SK-N-SH (cell line): Measurements from ENCODE around the gene MIPEP.

ENCODE experiments used
- CTCF ChIP-seq: fragments of 200-600 bp; sonication (generic); IDR thresholded peaks from 2 replicates; pipeline ENCODE4 v1.6.1; 2017; ENCODE audit warnings: antibody characterized with exemption, mild to moderate bottlenecking, moderate library complexity
- GABPA ChIP-seq: IDR thresholded peaks from 2 replicates; pipeline ENCODE4 v1.4.0; 2012; ENCODE audit warnings: low read depth, mild to moderate bottlenecking
- MXI1 ChIP-seq: IDR thresholded peaks from 2 replicates; pipeline ENCODE4 v1.6.1; 2012; ENCODE audit warnings: mild to moderate bottlenecking, low read depth, low read length, improper control_type of control experiment
- POLR2AphosphoS5 ChIP-seq: IDR thresholded peaks from 2 replicates; pipeline ENCODE4 v1.6.1; 2012; ENCODE audit warnings: low read depth, low read length
- TAF1 ChIP-seq: IDR thresholded peaks from 2 replicates; pipeline ENCODE4 v1.6.1; 2012; ENCODE audit warnings: low read depth, mild to moderate bottlenecking, low read length, moderate library complexity, borderline replicate concordance
- TF ChIP-seq, protein P1 (sequence below): IDR thresholded peaks from 2 replicates; pipeline ENCODE4 v1.6.1; 2012; ENCODE audit warnings: mild to moderate bottlenecking, low read depth, low read length, moderate library complexity

GRCh38 chr13:23739596-23739995, 149.6 kb downstream of the MIPEP start:
- TF ChIP-seq CTCF (no peak), GABPA (no peak), POLR2AphosphoS5 (no peak), MXI1 (no peak), TAF1 (no peak)
- TF ChIP-seq, protein P1, sequence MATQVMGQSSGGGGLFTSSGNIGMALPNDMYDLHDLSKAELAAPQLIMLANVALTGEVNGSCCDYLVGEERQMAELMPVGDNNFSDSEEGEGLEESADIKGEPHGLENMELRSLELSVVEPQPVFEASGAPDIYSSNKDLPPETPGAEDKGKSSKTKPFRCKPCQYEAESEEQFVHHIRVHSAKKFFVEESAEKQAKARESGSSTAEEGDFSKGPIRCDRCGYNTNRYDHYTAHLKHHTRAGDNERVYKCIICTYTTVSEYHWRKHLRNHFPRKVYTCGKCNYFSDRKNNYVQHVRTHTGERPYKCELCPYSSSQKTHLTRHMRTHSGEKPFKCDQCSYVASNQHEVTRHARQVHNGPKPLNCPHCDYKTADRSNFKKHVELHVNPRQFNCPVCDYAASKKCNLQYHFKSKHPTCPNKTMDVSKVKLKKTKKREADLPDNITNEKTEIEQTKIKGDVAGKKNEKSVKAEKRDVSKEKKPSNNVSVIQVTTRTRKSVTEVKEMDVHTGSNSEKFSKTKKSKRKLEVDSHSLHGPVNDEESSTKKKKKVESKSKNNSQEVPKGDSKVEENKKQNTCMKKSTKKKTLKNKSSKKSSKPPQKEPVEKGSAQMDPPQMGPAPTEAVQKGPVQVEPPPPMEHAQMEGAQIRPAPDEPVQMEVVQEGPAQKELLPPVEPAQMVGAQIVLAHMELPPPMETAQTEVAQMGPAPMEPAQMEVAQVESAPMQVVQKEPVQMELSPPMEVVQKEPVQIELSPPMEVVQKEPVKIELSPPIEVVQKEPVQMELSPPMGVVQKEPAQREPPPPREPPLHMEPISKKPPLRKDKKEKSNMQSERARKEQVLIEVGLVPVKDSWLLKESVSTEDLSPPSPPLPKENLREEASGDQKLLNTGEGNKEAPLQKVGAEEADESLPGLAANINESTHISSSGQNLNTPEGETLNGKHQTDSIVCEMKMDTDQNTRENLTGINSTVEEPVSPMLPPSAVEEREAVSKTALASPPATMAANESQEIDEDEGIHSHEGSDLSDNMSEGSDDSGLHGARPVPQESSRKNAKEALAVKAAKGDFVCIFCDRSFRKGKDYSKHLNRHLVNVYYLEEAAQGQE, result no peak
